PC-9 (cell line): ENCODE measurements around the gene TOM1L2. TPM values are rescaled to one million over a fixed set of nuclear protein-coding genes. Genes with fewer than 3 reads are reported as not detected.

Experiments used
- BruUV-seq: library from RNA; stranded (reverse); fragments of 400-500 nt; replicated peaks from 2 replicates; lab custom pipeline; 2021; lab: Mats Ljungman, UMichigan
- CTCF ChIA-PET: fragments of 300-600 bp; sonication (Branson Sonifier 250); formaldehyde crosslinking; loops from one replicate; lab custom pipeline; 2022; ENCODE audit warnings: antibody characterized with exemption; lab: Charles Lee
- POLR2A ChIA-PET: fragments of 300-600 bp; sonication (Branson Sonifier 250); formaldehyde crosslinking; loops from one replicate; lab custom pipeline; 2022; ENCODE audit warnings: antibody characterized with exemption; ENCODE audit not compliant: unreplicated experiment; lab: Charles Lee
- DNase-seq, 2 experiments: peaks; one replicate each; pipeline versions ENCODE4 v3.0.0 to v3.0.0-alpha.2; 2015 to 2022; ENCODE audit warnings: mixed read lengths in 1 of 2
- H2AFZ ChIP-seq: fragments of 200-600 bp; sonication (generic); 2 replicates; pipeline ENCODE4 v1.8.1; 2017; ENCODE audit warnings: antibody characterized with exemption
- H3F3A ChIP-seq: fragments of 200-600 bp; sonication (generic); 2 replicates; pipeline ENCODE4 v1.8.1; 2017; ENCODE audit warnings: antibody characterized with exemption, mild to moderate bottlenecking, low read depth; ENCODE audit not compliant: insufficient read depth
- H3K27ac ChIP-seq: fragments of 200-600 bp; sonication (generic); 2 replicates; pipeline ENCODE4 v1.6.1; 2016; ENCODE audit warnings: mixed run types
- H3K27me3 ChIP-seq: fragments of 200-600 bp; sonication (generic); 2 replicates; pipeline ENCODE4 v1.6.1; 2016; ENCODE audit warnings: low read depth, mixed run types; ENCODE audit not compliant: insufficient read depth
- H3K36me3 ChIP-seq: fragments of 200-600 bp; sonication (generic); 2 replicates; pipeline ENCODE4 v1.6.1; 2016; ENCODE audit warnings: low read depth, mixed run types
- H3K4me1 ChIP-seq: fragments of 200-600 bp; sonication (generic); replicated peaks from 2 replicates; pipeline ENCODE4 v1.6.1; 2016; ENCODE audit warnings: mixed run types; ENCODE audit not compliant: insufficient read depth
- H3K4me2 ChIP-seq: fragments of 200-600 bp; sonication (generic); 2 replicates; pipeline ENCODE4 v1.6.1; 2017; ENCODE audit warnings: mixed run types
- H3K4me3 ChIP-seq: fragments of 200-600 bp; sonication (generic); 2 replicates; pipeline ENCODE4 v1.6.1; 2016; ENCODE audit warnings: mixed run types
- H3K79me2 ChIP-seq: fragments of 200-600 bp; sonication (generic); 2 replicates; pipeline ENCODE4 v1.6.1; 2017; ENCODE audit warnings: low read depth, mixed run types
- H3K9me2 ChIP-seq: fragments of 200-600 bp; sonication (generic); 2 replicates; pipeline ENCODE4 v1.8.1; 2017; ENCODE audit warnings: mild to moderate bottlenecking; ENCODE audit not compliant: insufficient read depth
- H3K9me3 ChIP-seq: fragments of 200-600 bp; sonication (generic); 2 replicates; pipeline ENCODE4 v1.8.1; 2016; ENCODE audit warnings: low read depth; ENCODE audit not compliant: insufficient read depth
- H4K20me1 ChIP-seq: fragments of 200-600 bp; sonication (generic); 2 replicates; pipeline ENCODE4 v1.8.1; 2017; ENCODE audit not compliant: insufficient read depth
- CTCF ChIP-seq: fragments of 200-600 bp; sonication (generic); conservative IDR thresholded peaks from 2 replicates; pipeline ENCODE4 v1.6.1; 2017; ENCODE audit warnings: mixed run types, antibody characterized with exemption, mild to moderate bottlenecking, moderate library complexity
- EZH2 ChIP-seq: fragments of 200-600 bp; sonication (generic); IDR thresholded peaks from 2 replicates; pipeline ENCODE4 v1.8.0; 2017; ENCODE audit warnings: antibody characterized with exemption, low read depth
- intact Hi-C: fragments of 100-400 bp; cut with micrococcal nuclease; formaldehyde crosslinking; loops from one replicate; pipeline ENCODE4 v1.10.0; 2022; ENCODE audit not compliant: unreplicated experiment
- total RNA-seq: library from RNA; stranded (reverse); gene quantifications from 2 replicates; pipeline ENCODE4 v1.2.3, GENCODE V29; 2021

Gene TOM1L2
- total RNA-seq, 1 experiment from 2014 or later = 68.5 TPM

GRCh38 chr17:17924857-17925250, 47.3 kb downstream of the TOM1L2 start:
- no peak for DNase-seq
- H3K4me1 ChIP-seq = peaks cover 39% of the 10 kb centered on the region
- TF ChIP-seq CTCF (no peak), EZH2 (no peak)
- ChIA-PET POLR2A (interaction anchor here (0.6 kb wide), 1 partner anchor 169 kb away, joined by 3 read pairs; no protein-coding TSS in a partner anchor), CTCF (no interaction called here)
- H2AFZ ChIP-seq = no peak overlapping the region
- no peaks in the 10 kb centered on the region for H3K9me3 ChIP-seq
- H3K4me2 ChIP-seq = no peak overlapping the region
- no peaks in the 10 kb centered on the region for H3K36me3 ChIP-seq
- H3K79me2 ChIP-seq = peaks cover 22% of the 10 kb centered on the region
- BruUV-seq = no TSS peak
- no peak overlapping the region for H3K4me3 ChIP-seq
- no peaks in the 10 kb centered on the region for H3K9me2 ChIP-seq
- no peaks in the 10 kb centered on the region; the same call in 1 of the 2 replicates for H4K20me1 ChIP-seq
- H3K27ac ChIP-seq = no peak overlapping the region
- H3K27me3 ChIP-seq = no peaks in the 10 kb centered on the region
- intact Hi-C loops = no loop called here
- peaks cover 35% of the 10 kb centered on the region for H3F3A ChIP-seq

- ChIA-PET CTCF (no interaction called here), POLR2A (interaction anchor here (0.6 kb wide), 1 partner anchor 170 kb away, joined by 3 read pairs; no protein-coding TSS in a partner anchor)
- no peak for TF ChIP-seq EZH2
- TF ChIP-seq CTCF = no peak
- DNase-seq = no peak
- H3K9me3 ChIP-seq = no peaks in the 10 kb centered on the region
- H3K36me3 ChIP-seq = no peaks in the 10 kb centered on the region
- H4K20me1 ChIP-seq = no peaks in the 10 kb centered on the region; the same call in 1 of the 2 replicates
- H3K27me3 ChIP-seq = no peaks in the 10 kb centered on the region
- intact Hi-C loops = no loop called here
- H3K4me2 ChIP-seq = no peak overlapping the region
- no peak overlapping the region for H2AFZ ChIP-seq
- no peak overlapping the region for H3K4me3 ChIP-seq
- H3K4me1 ChIP-seq = peaks cover 45% of the 10 kb centered on the region
- BruUV-seq = no TSS peak
- peaks cover 27% of the 10 kb centered on the region for H3K79me2 ChIP-seq
- H3K27ac ChIP-seq = no peak overlapping the region
- H3K9me2 ChIP-seq = no peaks in the 10 kb centered on the region
- peaks cover 40% of the 10 kb centered on the region for H3F3A ChIP-seq
These were observed 47.9 kb downstream of the TOM1L2 start for GRCh38 chr17:17924131-17924856.

- H3K27me3 ChIP-seq = no peaks in the 10 kb centered on the region
- H3K36me3 ChIP-seq = no peaks in the 10 kb centered on the region
- TF ChIP-seq EZH2 (no peak), CTCF (no peak)
- intact Hi-C loops = loop anchor here (1.0 to 2.0 kb wide), 2 partner anchors 37 to 50 kb away; partner anchors contain the start of genes DRC3 and TOM1L2
- H3K79me2 ChIP-seq = peaks cover 28% of the 10 kb centered on the region
- no peak overlapping the region for H3K4me3 ChIP-seq
- peaks cover 55% of the 10 kb centered on the region for H3K4me1 ChIP-seq
- no peaks in the 10 kb centered on the region for H4K20me1 ChIP-seq
- ChIA-PET POLR2A (interaction anchor here (0.8 to 1.2 kb wide), 2 partner anchors 50 to 86 kb away, joined by 4 to 5 read pairs; partner anchors contain the start of genes DRC3 and TOM1L2), CTCF (interaction anchor here (1.0 to 2.0 kb wide), 6 partner anchors 25 to 567 kb away, joined by 3 to 23 read pairs (median 4); no protein-coding TSS in a partner anchor)
- H3K9me2 ChIP-seq = no peaks in the 10 kb centered on the region
- no peaks in the 10 kb centered on the region for H3K9me3 ChIP-seq
- no peak overlapping the region for H2AFZ ChIP-seq
- TSS peak; percentile 59 for BruUV-seq
- H3K27ac ChIP-seq = peak overlapping the region; percentile 86
- DNase-seq = no peak
- H3F3A ChIP-seq = peaks cover 45% of the 10 kb centered on the region
- peak overlapping the region; percentile 67 for H3K4me2 ChIP-seq
These were observed 50.1 kb downstream of the TOM1L2 start for GRCh38 chr17:17922070-17922614.
